Measurements from ENCODE around the gene ADAMTS2. TPM values are rescaled to one million over a fixed set of nuclear protein-coding genes. Genes with fewer than 3 reads are reported as not detected.

ADAMTS2 gene
- total RNA-seq, 1 experiment from 2014 or later: not detected

- POLR2A ChIA-PET (ENCODE audit: unreplicated experiment): no interaction called here
- Histone ChIP-seq H3K4me3 (ENCODE audit: low read length) (no peak overlapping the region), H3K9me2 (replicated peaks; ENCODE audit: low read length) (no peaks in the 10 kb centered on the region), H2AFZ (ENCODE audit: low read length) (no peak overlapping the region), H3K9me3 (ENCODE audit: low read length) (no peaks in the 10 kb centered on the region), H3K36me3 (ENCODE audit: low read depth, low read length) (no peaks in the 10 kb centered on the region), H3K79me2 (ENCODE audit: low read length) (no peaks in the 10 kb centered on the region), H3K27ac (ENCODE audit: low read length) (no peak overlapping the region), H3K4me2 (ENCODE audit: low read length) (no peak overlapping the region), H3F3A (ENCODE audit: low read length, unreplicated experiment) (no peaks in the 10 kb centered on the region), H3K9ac (ENCODE audit: low read length) (no peak overlapping the region), H3K4me1 (ENCODE audit: insufficient read depth, low read length) (no peaks in the 10 kb centered on the region), H4K20me1 (ENCODE audit: low read length) (no peaks in the 10 kb centered on the region), H3K27me3 (ENCODE audit: low read length) (no peaks in the 10 kb centered on the region)
- intact Hi-C loops (cut with micrococcal nuclease): no loop called here
- TF ChIP-seq EZH2phosphoT487 (IDR thresholded peaks at IDR 0.05; ENCODE audit: borderline replicate concordance, low read length): no peak
- TF ChIP-seq, protein P1, sequence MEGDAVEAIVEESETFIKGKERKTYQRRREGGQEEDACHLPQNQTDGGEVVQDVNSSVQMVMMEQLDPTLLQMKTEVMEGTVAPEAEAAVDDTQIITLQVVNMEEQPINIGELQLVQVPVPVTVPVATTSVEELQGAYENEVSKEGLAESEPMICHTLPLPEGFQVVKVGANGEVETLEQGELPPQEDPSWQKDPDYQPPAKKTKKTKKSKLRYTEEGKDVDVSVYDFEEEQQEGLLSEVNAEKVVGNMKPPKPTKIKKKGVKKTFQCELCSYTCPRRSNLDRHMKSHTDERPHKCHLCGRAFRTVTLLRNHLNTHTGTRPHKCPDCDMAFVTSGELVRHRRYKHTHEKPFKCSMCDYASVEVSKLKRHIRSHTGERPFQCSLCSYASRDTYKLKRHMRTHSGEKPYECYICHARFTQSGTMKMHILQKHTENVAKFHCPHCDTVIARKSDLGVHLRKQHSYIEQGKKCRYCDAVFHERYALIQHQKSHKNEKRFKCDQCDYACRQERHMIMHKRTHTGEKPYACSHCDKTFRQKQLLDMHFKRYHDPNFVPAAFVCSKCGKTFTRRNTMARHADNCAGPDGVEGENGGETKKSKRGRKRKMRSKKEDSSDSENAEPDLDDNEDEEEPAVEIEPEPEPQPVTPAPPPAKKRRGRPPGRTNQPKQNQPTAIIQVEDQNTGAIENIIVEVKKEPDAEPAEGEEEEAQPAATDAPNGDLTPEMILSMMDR (conservative IDR thresholded peaks at IDR 0.05; ENCODE audit: low read depth, low read length): no peak
- TF ChIP-seq EZH2 (IDR thresholded peaks at IDR 0.05; ENCODE audit: low read length, unreplicated experiment): no peak
- DNase-seq (no peak), ATAC-seq (no peak)
- no TSS peak for BruUV-seq (replicated peaks)
- CTCF ChIA-PET: no interaction called here
Measured at GRCh38 chr5:179139936-179140235, 205.4 kb downstream of the ADAMTS2 start.

DNA sequence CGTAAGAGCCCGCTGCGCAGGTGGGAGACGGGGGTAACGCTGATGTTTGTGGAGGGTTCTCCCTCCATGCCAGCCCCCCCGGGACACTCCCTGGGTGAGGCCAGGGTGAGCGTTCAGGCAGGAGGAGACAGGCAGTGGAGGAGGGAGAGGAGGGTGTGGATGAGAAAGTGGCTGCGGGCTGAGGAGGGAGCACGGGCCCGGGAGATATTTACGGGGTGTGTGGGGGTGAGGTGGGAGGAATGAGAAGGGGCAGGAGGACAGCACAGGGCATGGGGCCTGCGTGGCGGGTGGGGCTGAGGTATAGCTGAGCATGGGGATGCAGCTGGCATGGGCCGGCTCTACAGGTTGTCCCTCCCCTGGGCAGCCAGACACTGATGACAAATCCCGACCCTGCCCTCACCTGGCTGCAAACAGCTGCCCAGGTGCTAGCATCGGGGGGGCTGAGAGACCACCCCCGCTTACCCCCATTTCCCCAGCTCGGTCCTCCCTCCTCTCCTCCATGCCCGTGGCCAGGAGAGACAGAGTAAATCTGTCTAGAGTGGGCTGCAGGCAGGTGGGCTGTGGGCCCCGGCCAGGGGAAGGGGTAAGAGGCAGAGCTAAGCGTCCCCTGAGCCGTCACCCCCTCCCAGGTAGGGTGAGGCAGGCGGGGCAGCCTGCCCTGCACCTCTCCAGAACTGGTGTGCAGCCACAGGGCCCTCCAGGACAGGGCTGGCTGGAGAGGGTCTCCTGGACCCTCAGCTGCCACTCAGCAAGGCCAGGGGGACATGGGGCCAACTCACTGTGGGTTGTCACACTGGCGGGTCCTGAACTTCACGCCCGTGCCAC is 205.9 kb downstream of the ADAMTS2 start:
- no peaks in the 10 kb centered on the region for H3K79me2 ChIP-seq (ENCODE audit: low read length)
- no peaks in the 10 kb centered on the region for H3K36me3 ChIP-seq (ENCODE audit: low read depth, low read length)
- no peak overlapping the region for H3K4me3 ChIP-seq (ENCODE audit: low read length)
- H3K4me2 ChIP-seq (ENCODE audit: low read length): no peak overlapping the region
- no peaks in the 10 kb centered on the region for H3K9me2 ChIP-seq (replicated peaks; ENCODE audit: low read length)
- H2AFZ ChIP-seq (ENCODE audit: low read length): no peak overlapping the region
- no peaks in the 10 kb centered on the region for H3F3A ChIP-seq (ENCODE audit: low read length, unreplicated experiment)
- intact Hi-C loops (cut with micrococcal nuclease): no loop called here
- no peaks in the 10 kb centered on the region for H3K4me1 ChIP-seq (ENCODE audit: insufficient read depth, low read length)
- no peak overlapping the region for H3K9ac ChIP-seq (ENCODE audit: low read length)
- no peak for DNase-seq
- H3K27me3 ChIP-seq (ENCODE audit: low read length): no peaks in the 10 kb centered on the region
- POLR2A ChIA-PET (ENCODE audit: unreplicated experiment): no interaction called here
- CTCF ChIA-PET: no interaction called here
- no peaks in the 10 kb centered on the region for H4K20me1 ChIP-seq (ENCODE audit: low read length)
- BruUV-seq (replicated peaks): no TSS peak
- TF ChIP-seq, protein P1 (conservative IDR thresholded peaks at IDR 0.05; ENCODE audit: low read depth, low read length): no peak
- no peak for TF ChIP-seq EZH2phosphoT487 (IDR thresholded peaks at IDR 0.05; ENCODE audit: borderline replicate concordance, low read length)
- TF ChIP-seq EZH2 (IDR thresholded peaks at IDR 0.05; ENCODE audit: low read length, unreplicated experiment): no peak
- no peak for ATAC-seq
- no peaks in the 10 kb centered on the region for H3K9me3 ChIP-seq (ENCODE audit: low read length)
- H3K27ac ChIP-seq (ENCODE audit: low read length): no peak overlapping the region

DNA sequence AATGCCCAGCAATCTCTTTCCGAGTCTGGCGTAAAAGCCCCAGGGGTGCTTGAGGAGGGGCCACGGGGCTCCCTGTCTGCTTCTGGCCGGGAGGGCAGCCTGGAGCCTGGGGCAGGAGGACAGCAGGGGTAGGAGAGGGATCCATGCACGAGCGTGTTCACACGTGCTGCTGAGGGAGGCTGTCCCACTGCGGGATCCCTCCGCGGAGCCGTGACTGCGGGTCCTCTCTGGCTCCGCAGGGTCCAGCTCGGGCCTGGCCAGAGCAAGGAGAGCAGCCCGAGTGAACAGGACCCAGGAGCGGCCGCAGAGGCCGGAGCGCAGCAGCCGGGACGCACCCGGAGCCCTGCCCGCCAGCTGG is 206.7 kb downstream of the ADAMTS2 start:
- H2AFZ ChIP-seq (ENCODE audit: low read length): no peak overlapping the region
- no peaks in the 10 kb centered on the region for H3F3A ChIP-seq (ENCODE audit: low read length, unreplicated experiment)
- DNase-seq (no peak), ATAC-seq (no peak)
- no peaks in the 10 kb centered on the region for H3K79me2 ChIP-seq (ENCODE audit: low read length)
- H3K36me3 ChIP-seq (ENCODE audit: low read depth, low read length): no peaks in the 10 kb centered on the region
- H3K4me1 ChIP-seq (ENCODE audit: insufficient read depth, low read length): no peaks in the 10 kb centered on the region
- intact Hi-C loops (cut with micrococcal nuclease): no loop called here
- H3K27me3 ChIP-seq (ENCODE audit: low read length): no peaks in the 10 kb centered on the region
- H3K9ac ChIP-seq (ENCODE audit: low read length): no peak overlapping the region
- ChIA-PET CTCF (no interaction called here), POLR2A (ENCODE audit: unreplicated experiment) (no interaction called here)
- H3K9me3 ChIP-seq (ENCODE audit: low read length): no peaks in the 10 kb centered on the region
- H4K20me1 ChIP-seq (ENCODE audit: low read length): no peaks in the 10 kb centered on the region
- TF ChIP-seq EZH2phosphoT487 (IDR thresholded peaks at IDR 0.05; ENCODE audit: borderline replicate concordance, low read length) (no peak), EZH2 (IDR thresholded peaks at IDR 0.05; ENCODE audit: low read length, unreplicated experiment) (no peak)
- TF ChIP-seq, protein P1 (conservative IDR thresholded peaks at IDR 0.05; ENCODE audit: low read depth, low read length): no peak
- H3K9me2 ChIP-seq (replicated peaks; ENCODE audit: low read length): no peaks in the 10 kb centered on the region
- no peak overlapping the region for H3K4me3 ChIP-seq (ENCODE audit: low read length)
- no peak overlapping the region for H3K27ac ChIP-seq (ENCODE audit: low read length)
- H3K4me2 ChIP-seq (ENCODE audit: low read length): no peak overlapping the region
- BruUV-seq (replicated peaks): no TSS peak
